ENCODE results near the gene LIPG.
A peak's percentile ranks its signal among the peaks of the same experiment; 100 is the strongest.
"Not testable (repeated sequence)": the region's sequence is repeated elsewhere in the genome, so short reads cannot be mapped to it uniquely, and the experiment has no call there.

Gene LIPG

DNA sequence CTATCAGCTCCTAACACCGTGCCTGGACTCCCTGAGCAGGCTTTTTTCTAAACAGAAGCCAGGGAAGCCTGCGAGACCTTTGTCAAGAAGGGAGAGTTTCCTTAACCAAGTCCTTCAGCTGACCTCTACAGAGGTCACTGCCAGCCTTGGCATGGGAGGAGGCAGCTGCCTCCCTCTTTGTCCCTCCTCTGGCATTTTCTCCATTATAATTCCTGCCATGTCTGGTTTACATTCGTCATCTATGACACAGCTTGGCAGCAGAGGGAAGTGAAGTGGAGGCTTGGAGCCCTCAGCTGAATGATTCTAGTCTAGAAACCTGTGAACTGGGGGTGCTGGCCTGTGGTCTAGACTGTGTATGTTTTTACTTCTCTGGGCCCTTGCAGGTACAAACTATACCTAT, 22.5 kb downstream of the LIPG start:
- H3K4me3 ChIP-seq (ENCODE audit: low read length): no peak overlapping the region
- DNase-seq (ENCODE audit: low read depth): no peak
- TF ChIP-seq, protein P1, sequence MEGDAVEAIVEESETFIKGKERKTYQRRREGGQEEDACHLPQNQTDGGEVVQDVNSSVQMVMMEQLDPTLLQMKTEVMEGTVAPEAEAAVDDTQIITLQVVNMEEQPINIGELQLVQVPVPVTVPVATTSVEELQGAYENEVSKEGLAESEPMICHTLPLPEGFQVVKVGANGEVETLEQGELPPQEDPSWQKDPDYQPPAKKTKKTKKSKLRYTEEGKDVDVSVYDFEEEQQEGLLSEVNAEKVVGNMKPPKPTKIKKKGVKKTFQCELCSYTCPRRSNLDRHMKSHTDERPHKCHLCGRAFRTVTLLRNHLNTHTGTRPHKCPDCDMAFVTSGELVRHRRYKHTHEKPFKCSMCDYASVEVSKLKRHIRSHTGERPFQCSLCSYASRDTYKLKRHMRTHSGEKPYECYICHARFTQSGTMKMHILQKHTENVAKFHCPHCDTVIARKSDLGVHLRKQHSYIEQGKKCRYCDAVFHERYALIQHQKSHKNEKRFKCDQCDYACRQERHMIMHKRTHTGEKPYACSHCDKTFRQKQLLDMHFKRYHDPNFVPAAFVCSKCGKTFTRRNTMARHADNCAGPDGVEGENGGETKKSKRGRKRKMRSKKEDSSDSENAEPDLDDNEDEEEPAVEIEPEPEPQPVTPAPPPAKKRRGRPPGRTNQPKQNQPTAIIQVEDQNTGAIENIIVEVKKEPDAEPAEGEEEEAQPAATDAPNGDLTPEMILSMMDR (conservative IDR thresholded peaks at IDR 0.05; ENCODE audit: low read depth, low read length): no peak

DNA sequence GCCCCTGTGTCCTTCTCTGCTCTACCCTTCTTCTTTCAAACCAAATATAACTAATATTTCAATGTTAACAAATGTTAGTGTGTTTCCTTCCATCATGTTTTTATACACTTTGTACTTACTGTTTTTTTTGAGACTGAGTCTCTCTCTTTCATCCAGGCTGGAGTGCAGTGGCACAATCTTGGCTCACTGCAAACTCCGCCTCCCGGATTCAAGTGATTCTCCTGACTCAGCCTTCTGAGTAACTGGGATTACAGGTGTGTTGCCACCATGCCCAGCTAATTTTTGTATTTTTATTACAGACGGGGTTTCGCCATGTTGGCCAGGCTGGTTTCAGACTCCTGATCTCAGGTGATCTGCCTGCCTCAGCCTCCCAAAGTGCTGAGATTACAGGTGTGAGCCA, 23.1 kb downstream of the LIPG start:
- DNase-seq (ENCODE audit: low read depth); H3K4me3 ChIP-seq (ENCODE audit: low read length): not testable (repeated sequence)

DNA sequence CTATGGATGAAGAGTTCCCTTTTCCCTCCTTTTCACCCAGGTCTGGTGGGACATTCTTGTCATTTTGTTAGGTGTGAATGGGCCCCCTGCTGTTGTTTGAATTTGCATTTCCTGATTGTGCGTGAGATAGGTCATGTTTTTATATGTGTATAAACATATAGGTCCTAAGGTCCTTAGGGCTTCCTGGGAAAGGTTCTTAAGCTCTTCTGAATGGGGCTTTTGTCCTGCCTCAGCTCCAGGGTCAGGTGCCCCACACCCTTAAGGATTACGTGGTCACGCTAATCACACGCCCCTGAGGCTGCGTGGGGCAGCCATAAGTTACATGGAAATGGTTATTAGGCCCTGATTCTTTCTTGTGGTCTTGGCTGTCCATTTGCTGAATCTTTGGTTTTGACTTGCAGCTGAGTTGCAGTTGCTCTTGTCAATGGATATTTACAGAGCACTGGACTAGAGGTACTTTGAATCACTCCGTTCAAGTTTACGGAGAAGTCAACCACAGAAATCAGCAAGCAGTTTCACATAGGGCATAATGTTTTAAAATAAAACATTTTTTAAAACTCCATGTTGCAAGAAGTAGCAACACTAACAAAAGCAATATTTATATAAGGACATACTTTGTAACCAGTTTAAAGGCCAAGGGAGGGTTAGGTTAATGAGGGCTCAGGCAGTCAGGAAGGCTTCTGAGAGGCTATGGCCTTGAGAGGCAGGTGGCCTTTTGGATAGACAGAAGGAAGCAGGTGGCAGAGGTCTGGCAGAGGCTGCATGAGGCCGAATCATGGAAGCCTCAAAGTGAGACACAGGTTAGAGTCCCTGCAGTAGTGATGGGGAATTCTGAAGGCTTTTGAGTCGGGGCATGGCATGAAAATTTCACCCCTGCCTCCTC, 24.2 kb downstream of the LIPG start:
- DNase-seq (ENCODE audit: low read depth): peak; percentile 71
- H3K4me3 ChIP-seq (ENCODE audit: low read length): no peak overlapping the region
- TF ChIP-seq, protein P1 (conservative IDR thresholded peaks at IDR 0.05; ENCODE audit: low read depth, low read length): no peak

DNA sequence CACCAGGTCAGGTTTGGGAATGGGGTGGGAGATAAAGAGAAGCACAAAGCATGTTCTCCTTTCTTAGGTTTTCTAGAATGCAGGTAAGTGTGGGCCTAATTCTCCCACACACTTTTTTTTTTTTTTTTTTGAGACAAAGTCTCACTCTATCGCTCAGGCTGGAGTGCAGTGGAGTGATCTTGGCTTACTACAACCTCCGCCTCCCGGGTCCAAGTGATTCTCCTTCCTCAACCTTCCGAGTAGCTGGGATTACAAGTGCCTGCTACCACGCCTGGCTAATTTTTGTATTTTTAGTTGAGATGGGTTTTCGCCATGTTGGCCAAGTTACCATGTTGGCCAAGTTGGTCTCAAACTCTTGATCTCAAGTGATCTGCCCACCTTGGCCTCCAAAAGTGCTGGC, 26.3 kb downstream of the LIPG start:
- no peak overlapping the region for H3K4me3 ChIP-seq (ENCODE audit: low read length)
- DNase-seq (ENCODE audit: low read depth): no peak
- TF ChIP-seq, protein P1 (conservative IDR thresholded peaks at IDR 0.05; ENCODE audit: low read depth, low read length): no peak

DNA sequence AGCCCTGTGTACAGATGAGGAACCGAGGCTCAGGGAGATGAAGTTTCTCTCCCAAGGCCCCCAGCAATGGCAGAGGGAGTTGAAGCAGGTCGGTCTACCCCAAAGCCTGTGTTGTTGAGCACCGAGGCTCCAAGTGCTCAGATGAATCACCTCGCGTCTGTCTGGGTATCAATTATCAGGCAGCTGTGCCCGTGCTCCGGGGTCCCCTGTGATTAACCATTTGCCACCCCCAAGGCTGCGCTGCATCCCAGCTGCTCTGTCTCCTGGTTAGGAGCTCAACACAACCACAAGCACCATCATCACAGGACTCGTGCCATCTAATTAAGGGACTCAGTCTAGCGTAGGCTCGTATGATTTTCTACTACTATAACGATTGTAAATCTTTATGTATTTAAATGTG, 27.1 kb downstream of the LIPG start:
- TF ChIP-seq, protein P1 (conservative IDR thresholded peaks at IDR 0.05; ENCODE audit: low read depth, low read length): no peak
- no peak overlapping the region for H3K4me3 ChIP-seq (ENCODE audit: low read length)
- no peak for DNase-seq (ENCODE audit: low read depth)

DNA sequence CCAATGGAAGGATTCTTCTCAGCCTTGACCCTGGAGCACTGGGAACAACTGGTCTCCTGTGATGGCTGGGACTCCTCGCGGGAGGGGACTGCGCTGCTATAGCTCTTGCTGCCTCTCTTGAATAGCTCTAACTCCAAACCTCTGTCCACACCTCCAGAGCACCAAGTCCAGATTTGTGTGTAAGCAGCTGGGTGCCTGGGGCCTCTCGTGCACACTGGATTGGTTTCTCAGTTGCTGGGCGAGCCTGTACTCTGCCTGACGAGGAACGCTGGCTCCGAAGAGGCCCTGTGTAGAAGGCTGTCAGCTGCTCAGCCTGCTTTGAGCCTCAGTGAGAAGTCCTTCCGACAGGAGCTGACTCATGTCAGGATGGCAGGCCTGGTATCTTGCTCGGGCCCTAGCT, 28.8 kb downstream of the LIPG start:
- no peak overlapping the region for H3K4me3 ChIP-seq (ENCODE audit: low read length)
- DNase-seq (ENCODE audit: low read depth): no peak
- TF ChIP-seq, protein P1 (conservative IDR thresholded peaks at IDR 0.05; ENCODE audit: low read depth, low read length): no peak

DNA sequence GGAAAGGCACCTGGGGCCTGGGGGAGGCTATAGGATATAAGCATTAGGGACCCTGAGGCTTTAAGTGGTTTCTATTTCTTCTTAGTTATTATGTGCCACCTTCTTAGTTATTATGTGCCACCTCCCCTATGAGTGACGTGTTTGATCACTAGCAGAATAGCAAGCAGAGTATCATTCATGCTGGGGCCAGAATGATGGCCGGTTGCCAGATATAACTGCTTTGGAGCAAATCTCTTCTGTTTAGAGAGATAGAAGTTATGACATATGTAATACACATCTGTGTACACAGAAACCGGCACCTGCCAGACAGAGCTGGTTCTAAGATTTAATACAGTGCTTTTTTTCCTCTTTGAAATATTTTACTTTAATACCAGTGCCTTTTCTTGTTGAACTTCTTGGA, 29.4 kb downstream of the LIPG start:
- TF ChIP-seq, protein P1 (conservative IDR thresholded peaks at IDR 0.05; ENCODE audit: low read depth, low read length): no peak
- H3K4me3 ChIP-seq (ENCODE audit: low read length): no peak overlapping the region
- no peak for DNase-seq (ENCODE audit: low read depth)

Data from retinal pigment epithelial cell (primary cell).